Measurements from ENCODE around the gene ADAM8. TPM values are rescaled to one million over a fixed set of nuclear protein-coding genes. Genes with fewer than 3 reads are reported as not detected.
"Not testable (repeated sequence)": the region's sequence is repeated elsewhere in the genome, so short reads cannot be mapped to it uniquely, and the experiment has no call there.

Gene ADAM8
- total RNA-seq, 1 experiment from 2014 or later = 113 TPM

GRCh38 chr10:133320852-133321422, 44.3 kb upstream of the ADAM8 start:
- DNase-seq; POLR2A ChIA-PET (ENCODE audit: unreplicated experiment); H3K9me2 ChIP-seq (replicated peaks; ENCODE audit: low read length); H3K4me1 ChIP-seq (ENCODE audit: insufficient read depth, low read length); H3K27me3 ChIP-seq (ENCODE audit: low read length); CTCF ChIA-PET; H3F3A ChIP-seq (ENCODE audit: low read length, unreplicated experiment); H3K79me2 ChIP-seq (ENCODE audit: low read length); ATAC-seq; H3K9ac ChIP-seq (ENCODE audit: low read length); H4K20me1 ChIP-seq (ENCODE audit: low read length); H3K36me3 ChIP-seq (ENCODE audit: low read depth, low read length); H3K9me3 ChIP-seq (ENCODE audit: low read length); H2AFZ ChIP-seq (ENCODE audit: low read length); H3K4me3 ChIP-seq (ENCODE audit: low read length); BruUV-seq (replicated peaks); H3K27ac ChIP-seq (ENCODE audit: low read length); H3K4me2 ChIP-seq (ENCODE audit: low read length): not testable (repeated sequence)
- intact Hi-C loops (cut with micrococcal nuclease) = loop anchor here (10.0 kb wide), 1 partner anchor 184 kb away; no protein-coding TSS in a partner anchor

GRCh38 chr10:133318494-133319127, 41.9 kb upstream of the ADAM8 start:
- no TSS peak for BruUV-seq (replicated peaks)
- Histone ChIP-seq H3K4me1 (ENCODE audit: insufficient read depth, low read length) (no peaks in the 10 kb centered on the region), H3K4me2 (ENCODE audit: low read length) (peak overlapping the region; percentile 85), H3K36me3 (ENCODE audit: low read depth, low read length) (no peaks in the 10 kb centered on the region), H2AFZ (ENCODE audit: low read length) (peak overlapping the region; percentile 79), H3K79me2 (ENCODE audit: low read length) (no peaks in the 10 kb centered on the region), H4K20me1 (ENCODE audit: low read length) (no peaks in the 10 kb centered on the region), H3K9me3 (ENCODE audit: low read length) (no peaks in the 10 kb centered on the region), H3K9ac (ENCODE audit: low read length) (no peak overlapping the region), H3F3A (ENCODE audit: low read length, unreplicated experiment) (no peaks in the 10 kb centered on the region), H3K4me3 (ENCODE audit: low read length) (peak overlapping the region; percentile 68), H3K27me3 (ENCODE audit: low read length) (no peaks in the 10 kb centered on the region), H3K27ac (ENCODE audit: low read length) (no peak overlapping the region), H3K9me2 (replicated peaks; ENCODE audit: low read length) (no peaks in the 10 kb centered on the region)
- ChIA-PET CTCF (no interaction called here), POLR2A (ENCODE audit: unreplicated experiment) (interaction anchor here (0.6 kb wide), 1 partner anchor 157 kb away, joined by 4 read pairs; no protein-coding TSS in a partner anchor)
- ATAC-seq (peak; percentile 94), DNase-seq (peak; percentile 66)
- no peak for TF ChIP-seq EZH2phosphoT487 (IDR thresholded peaks at IDR 0.05; ENCODE audit: borderline replicate concordance, low read length)
- peak; percentile 73 for TF ChIP-seq CTCF (conservative IDR thresholded peaks at IDR 0.05; ENCODE audit: low read depth, low read length)
- intact Hi-C loops (cut with micrococcal nuclease) = no loop called here

- ChIA-PET CTCF (no interaction called here), POLR2A (ENCODE audit: unreplicated experiment) (no interaction called here)
- Histone ChIP-seq H3K79me2 (ENCODE audit: low read length) (no peaks in the 10 kb centered on the region), H3K4me3 (ENCODE audit: low read length) (no peak overlapping the region), H3K4me2 (ENCODE audit: low read length) (no peak overlapping the region), H2AFZ (ENCODE audit: low read length) (no peak overlapping the region), H3K9me3 (ENCODE audit: low read length) (no peaks in the 10 kb centered on the region), H3K36me3 (ENCODE audit: low read depth, low read length) (no peaks in the 10 kb centered on the region; the same call in 1 of the 2 replicates), H3K27ac (ENCODE audit: low read length) (no peak overlapping the region), H3K9ac (ENCODE audit: low read length) (no peak overlapping the region), H4K20me1 (ENCODE audit: low read length) (no peaks in the 10 kb centered on the region), H3F3A (ENCODE audit: low read length, unreplicated experiment) (no peaks in the 10 kb centered on the region), H3K9me2 (replicated peaks; ENCODE audit: low read length) (no peaks in the 10 kb centered on the region), H3K27me3 (ENCODE audit: low read length) (no peaks in the 10 kb centered on the region), H3K4me1 (ENCODE audit: insufficient read depth, low read length) (no peaks in the 10 kb centered on the region)
- ATAC-seq (no peak), DNase-seq (no peak)
- intact Hi-C loops (cut with micrococcal nuclease) = no loop called here
- no peak for TF ChIP-seq EZH2phosphoT487 (IDR thresholded peaks at IDR 0.05; ENCODE audit: borderline replicate concordance, low read length)
- no peak for TF ChIP-seq CTCF (conservative IDR thresholded peaks at IDR 0.05; ENCODE audit: low read depth, low read length)
- TF ChIP-seq EZH2 (IDR thresholded peaks at IDR 0.05; ENCODE audit: low read length, unreplicated experiment) = no peak
- BruUV-seq (replicated peaks) = no TSS peak
Observed at GRCh38 chr10:133316732-133317131, 40.1 kb upstream of the ADAM8 start.

All from PC-3 (cell line).